HL-60 (cell line): ENCODE data around the gene CRYGC.

Experiments
- CTCF ChIP-seq: IDR thresholded peaks from one replicate; pipeline ENCODE4 v1.5.1; 2011; ENCODE audit warnings: low read length, control low read depth, inconsistent platforms; ENCODE audit not compliant: insufficient read depth
- POLR2AphosphoS5 ChIP-seq: IDR thresholded peaks from 2 replicates; pipeline ENCODE4 v1.6.1; 2012; ENCODE audit warnings: low read depth
- REST ChIP-seq: IDR thresholded peaks from 2 replicates; pipeline ENCODE4 v1.6.1; 2012; ENCODE audit warnings: low read depth; ENCODE audit not compliant: insufficient replicate concordance

- TF ChIP-seq CTCF (no peak), REST (no peak), POLR2AphosphoS5 (no peak)
Observed at GRCh38 chr2:208148803-208149202, 19.2 kb upstream of the CRYGC start.
